ENCODE results near the gene PKP4. TPM values are rescaled to one million over a fixed set of nuclear protein-coding genes. Genes with fewer than 3 reads are reported as not detected.

Gene PKP4
- total and polyA plus RNA-seq, 9 of the 15 experiments (the other 6 are each of a cell fraction or from before 2014, with no cell fraction given): 24.6 to 99.1 (median 74.0) TPM

DNA sequence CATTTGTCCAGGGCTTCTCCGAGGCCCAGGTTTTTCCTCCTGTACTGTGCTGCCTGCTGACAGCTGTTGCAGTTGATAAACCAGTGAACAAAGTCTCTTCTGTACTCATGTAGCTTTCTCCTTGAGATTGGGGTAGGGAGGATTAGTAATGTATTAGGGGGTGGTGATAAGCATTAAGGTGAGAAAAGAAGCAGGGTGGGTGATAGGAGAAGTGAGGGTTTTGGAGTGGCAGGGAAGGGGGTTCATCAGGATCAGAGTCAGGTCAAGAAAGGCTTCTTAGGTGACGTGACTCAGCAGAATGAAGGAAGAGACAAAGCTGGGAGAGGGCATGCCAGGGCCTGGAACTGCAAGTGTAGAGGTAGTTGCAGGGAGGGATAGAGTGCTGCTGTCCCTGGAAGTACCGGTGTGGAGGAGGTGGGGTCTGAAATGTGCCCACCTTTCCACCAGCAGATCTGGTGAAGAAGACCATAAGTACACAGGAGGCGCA, 48.7 kb downstream of the PKP4 start (continued):
- TF ChIP-seq PCBP2 (IDR thresholded peaks at IDR 0.05; ENCODE audit: low read depth, low read length, poor library complexity, severe bottlenecking) (no peak), ZFP91 (CRISPR knock-in tag; IDR thresholded peaks at IDR 0.05) (0 out of 2 replicates have a peak, but pooled peaks have one; percentile 31), GATAD2A (IDR thresholded peaks at IDR 0.05) (peak; percentile 97), U2AF2 (optimal IDR thresholded peaks at IDR 0.05; ENCODE audit: low read depth, low read length) (no peak), ZNF764 (CRISPR knock-in tag; IDR thresholded peaks at IDR 0.05; ENCODE audit: low read depth) (no peak), CBFA2T2 (conservative IDR thresholded peaks at IDR 0.05) (peak; percentile 79), GTF2F1 (IDR thresholded peaks at IDR 0.05; ENCODE audit: low read depth, low read length) (no peak), DACH1 (IDR thresholded peaks at IDR 0.05; ENCODE audit: partially characterized antibody) (peak; percentile 97), TEAD1 (CRISPR knock-in tag; IDR thresholded peaks at IDR 0.05) (no peak), SMARCC2 (IDR thresholded peaks at IDR 0.05; ENCODE audit: low read depth) (peak; percentile 52), PHF8 (IDR thresholded peaks at IDR 0.05; ENCODE audit: borderline replicate concordance, low read length) (no peak), POLR2G (IDR thresholded peaks at IDR 0.05; ENCODE audit: low read depth, low read length) (no peak), HDGF (IDR thresholded peaks at IDR 0.05) (peak; percentile 90; the same call in 1 of the 2 replicates), ERF (CRISPR knock-in tag; IDR thresholded peaks at IDR 0.05) (no peak), BCOR (IDR thresholded peaks at IDR 0.05) (peak; percentile 57; the same call in 1 of the 2 replicates), CBFA2T3 (IDR thresholded peaks at IDR 0.05) (peak; percentile 90), ZC3H11A (IDR thresholded peaks at IDR 0.05; ENCODE audit: low read depth, low read length) (no peak), NUFIP1 (IDR thresholded peaks at IDR 0.05; ENCODE audit: partially characterized antibody) (peak; percentile 47), FOXK2 (conservative IDR thresholded peaks at IDR 0.05 in 1 of 2, IDR thresholded peaks at IDR 0.05 in 1 of 2; ENCODE audit: low read depth in 2 of 2) (peak; percentile 36 to 37; a peak in 3 of 4 replicates), LARP7 (IDR thresholded peaks at IDR 0.05) (no peak), ELF1 (tag; IDR thresholded peaks at IDR 0.05) (no peak), SMARCA5 (IDR thresholded peaks at IDR 0.05) (no peak), TARDBP (IDR thresholded peaks at IDR 0.05) (no peak)
- TF ChIP-seq, protein P1, sequence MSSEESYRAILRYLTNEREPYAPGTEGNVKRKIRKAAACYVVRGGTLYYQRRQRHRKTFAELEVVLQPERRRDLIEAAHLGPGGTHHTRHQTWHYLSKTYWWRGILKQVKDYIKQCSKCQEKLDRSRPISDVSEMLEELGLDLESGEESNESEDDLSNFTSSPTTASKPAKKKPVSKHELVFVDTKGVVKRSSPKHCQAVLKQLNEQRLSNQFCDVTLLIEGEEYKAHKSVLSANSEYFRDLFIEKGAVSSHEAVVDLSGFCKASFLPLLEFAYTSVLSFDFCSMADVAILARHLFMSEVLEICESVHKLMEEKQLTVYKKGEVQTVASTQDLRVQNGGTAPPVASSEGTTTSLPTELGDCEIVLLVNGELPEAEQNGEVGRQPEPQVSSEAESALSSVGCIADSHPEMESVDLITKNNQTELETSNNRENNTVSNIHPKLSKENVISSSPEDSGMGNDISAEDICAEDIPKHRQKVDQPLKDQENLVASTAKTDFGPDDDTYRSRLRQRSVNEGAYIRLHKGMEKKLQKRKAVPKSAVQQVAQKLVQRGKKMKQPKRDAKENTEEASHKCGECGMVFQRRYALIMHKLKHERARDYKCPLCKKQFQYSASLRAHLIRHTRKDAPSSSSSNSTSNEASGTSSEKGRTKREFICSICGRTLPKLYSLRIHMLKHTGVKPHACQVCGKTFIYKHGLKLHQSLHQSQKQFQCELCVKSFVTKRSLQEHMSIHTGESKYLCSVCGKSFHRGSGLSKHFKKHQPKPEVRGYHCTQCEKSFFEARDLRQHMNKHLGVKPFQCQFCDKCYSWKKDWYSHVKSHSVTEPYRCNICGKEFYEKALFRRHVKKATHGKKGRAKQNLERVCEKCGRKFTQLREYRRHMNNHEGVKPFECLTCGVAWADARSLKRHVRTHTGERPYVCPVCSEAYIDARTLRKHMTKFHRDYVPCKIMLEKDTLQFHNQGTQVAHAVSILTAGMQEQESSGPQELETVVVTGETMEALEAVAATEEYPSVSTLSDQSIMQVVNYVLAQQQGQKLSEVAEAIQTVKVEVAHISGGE (CRISPR knock-in tag; IDR thresholded peaks at IDR 0.05): no peak
- TF ChIP-seq, protein P2, sequence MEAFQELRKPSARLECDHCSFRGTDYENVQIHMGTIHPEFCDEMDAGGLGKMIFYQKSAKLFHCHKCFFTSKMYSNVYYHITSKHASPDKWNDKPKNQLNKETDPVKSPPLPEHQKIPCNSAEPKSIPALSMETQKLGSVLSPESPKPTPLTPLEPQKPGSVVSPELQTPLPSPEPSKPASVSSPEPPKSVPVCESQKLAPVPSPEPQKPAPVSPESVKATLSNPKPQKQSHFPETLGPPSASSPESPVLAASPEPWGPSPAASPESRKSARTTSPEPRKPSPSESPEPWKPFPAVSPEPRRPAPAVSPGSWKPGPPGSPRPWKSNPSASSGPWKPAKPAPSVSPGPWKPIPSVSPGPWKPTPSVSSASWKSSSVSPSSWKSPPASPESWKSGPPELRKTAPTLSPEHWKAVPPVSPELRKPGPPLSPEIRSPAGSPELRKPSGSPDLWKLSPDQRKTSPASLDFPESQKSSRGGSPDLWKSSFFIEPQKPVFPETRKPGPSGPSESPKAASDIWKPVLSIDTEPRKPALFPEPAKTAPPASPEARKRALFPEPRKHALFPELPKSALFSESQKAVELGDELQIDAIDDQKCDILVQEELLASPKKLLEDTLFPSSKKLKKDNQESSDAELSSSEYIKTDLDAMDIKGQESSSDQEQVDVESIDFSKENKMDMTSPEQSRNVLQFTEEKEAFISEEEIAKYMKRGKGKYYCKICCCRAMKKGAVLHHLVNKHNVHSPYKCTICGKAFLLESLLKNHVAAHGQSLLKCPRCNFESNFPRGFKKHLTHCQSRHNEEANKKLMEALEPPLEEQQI (IDR thresholded peaks at IDR 0.05): peak; percentile 67; the same call in 1 of the 2 replicates
